Large intestine (tissue), 3 donors: Measurements from ENCODE around the gene SPRY2. TPM values are rescaled to one million over a fixed set of nuclear protein-coding genes. Genes with fewer than 3 reads are reported as not detected.

Experiments
- DNase-seq, 2 donors: peaks; one replicate each; pipeline versions ENCODE4 v3.0.0 to v3.0.0-alpha.2; 2013
- H3K27ac ChIP-seq: one replicate; pipeline ENCODE4 v1.5.1; 2013; ENCODE audit warnings: low read length
- H3K27me3 ChIP-seq: 2 replicates; pipeline ENCODE4 v1.6.1; 2013; ENCODE audit warnings: low read length; ENCODE audit not compliant: control insufficient read depth, insufficient read depth
- H3K36me3 ChIP-seq: 2 replicates; pipeline ENCODE4 v1.6.1; 2013; ENCODE audit warnings: low read length; ENCODE audit not compliant: control insufficient read depth, insufficient read depth
- H3K4me1 ChIP-seq: one replicate; pipeline ENCODE4 v1.6.1; 2013; ENCODE audit warnings: low read length; ENCODE audit not compliant: control insufficient read depth, insufficient read depth
- H3K4me3 ChIP-seq: one replicate; pipeline ENCODE4 v1.5.1; 2013; ENCODE audit warnings: low read length
- H3K9me3 ChIP-seq: one replicate; pipeline ENCODE4 v1.6.1; 2013; ENCODE audit warnings: mild to moderate bottlenecking, low read depth, low read length, moderate library complexity; ENCODE audit not compliant: control insufficient read depth
- WGBS: methylation state at CpG from one replicate; pipeline ENCODE4 v1.1.5; 2013; ENCODE audit warnings: low lambda C conversion rate; ENCODE audit not compliant: insufficient coverage; 5-methylcytosine and 5-hydroxymethylcytosine counted together
- polyA plus RNA-seq: library from polyadenylated mRNA; unstranded; fragments of 120-200 nt; gene quantifications from one replicate; pipeline ENCODE4 v1.2.1, GENCODE V29; 2013

SPRY2 gene
- polyA plus RNA-seq, 1 donor: 77.8 TPM

DNA sequence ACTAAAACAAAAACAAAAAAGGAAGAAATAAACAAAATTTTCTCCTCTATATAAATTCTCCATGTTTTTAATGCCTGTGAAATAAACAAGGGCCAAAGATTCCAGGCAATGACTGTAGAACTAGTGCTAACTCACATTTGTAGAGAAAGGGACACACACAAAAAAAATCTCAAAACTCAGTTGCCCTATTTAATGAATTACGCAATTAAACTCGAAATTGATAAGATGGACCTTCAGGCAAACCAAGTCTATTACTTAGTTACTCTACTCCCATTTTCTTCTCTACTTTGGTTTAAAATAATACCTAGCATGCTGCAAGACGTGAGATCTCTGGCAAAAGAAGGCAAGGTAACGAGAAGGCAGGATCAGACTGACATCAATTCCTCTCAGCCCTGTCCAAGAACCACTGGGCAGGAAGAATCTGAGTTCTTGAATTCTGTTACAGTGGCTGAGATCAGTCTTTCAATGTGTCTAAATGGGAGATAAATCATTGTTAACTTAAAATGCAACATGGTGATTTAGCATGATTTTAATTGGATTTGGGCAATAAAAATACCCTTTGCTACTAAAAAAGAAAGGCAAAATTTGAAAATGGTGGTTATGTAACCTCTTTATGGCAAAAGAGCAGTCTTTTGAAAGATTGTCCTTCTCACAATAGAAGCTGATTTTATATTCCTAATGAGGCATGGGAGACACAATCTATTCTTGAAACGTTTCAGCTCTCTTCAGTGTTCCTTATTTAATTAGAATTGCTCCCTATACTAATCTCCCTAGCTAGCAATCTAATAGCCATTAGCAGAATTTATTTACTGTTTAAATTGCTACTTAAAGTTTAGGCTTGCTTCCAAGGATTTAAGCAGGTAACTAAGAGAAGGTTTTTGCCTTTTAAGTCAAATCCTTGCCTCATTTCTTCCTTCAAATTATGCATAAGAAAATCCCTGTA lies 25.9 kb downstream of the SPRY2 start:
- H3K27me3 ChIP-seq: no peaks in the 10 kb centered on the region
- H3K4me1 ChIP-seq: no peaks in the 10 kb centered on the region
- H3K9me3 ChIP-seq: no peaks in the 10 kb centered on the region
- no peak overlapping the region for H3K27ac ChIP-seq
- DNase-seq: no peak
- no peaks in the 10 kb centered on the region for H3K36me3 ChIP-seq
- H3K4me3 ChIP-seq: no peak overlapping the region
- WGBS: 75% methylated on average over 2 of the region's 5 CpGs

GRCh38 chr13:80313668-80314256 lies 27.2 kb downstream of the SPRY2 start:
- no peaks in the 10 kb centered on the region for H3K36me3 ChIP-seq
- no peaks in the 10 kb centered on the region for H3K27me3 ChIP-seq
- H3K4me3 ChIP-seq: no peak overlapping the region
- H3K9me3 ChIP-seq: no peaks in the 10 kb centered on the region
- H3K27ac ChIP-seq: no peak overlapping the region
- H3K4me1 ChIP-seq: no peaks in the 10 kb centered on the region
- DNase-seq: no peak
- WGBS: no CpG with 5 or more reads among the region's 1 CpG

DNA sequence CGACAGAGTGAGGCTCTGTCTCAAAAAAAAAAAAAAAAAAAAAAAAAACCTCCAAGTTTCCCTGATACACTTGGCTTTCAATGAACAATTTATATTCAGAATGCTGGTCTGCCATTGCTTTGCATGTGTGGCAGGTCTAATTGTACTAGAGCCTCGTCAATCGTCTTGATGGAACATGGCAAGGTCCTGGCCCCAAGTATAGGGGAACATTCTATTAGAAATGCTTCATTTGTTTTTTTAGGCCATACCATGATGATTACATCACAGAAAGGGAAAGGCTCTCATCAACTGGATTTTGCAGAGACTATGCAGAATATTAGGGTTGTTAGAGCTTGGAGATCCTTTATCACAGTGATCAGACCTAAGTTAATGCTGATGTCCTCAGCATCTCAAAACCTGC lies 28.0 kb downstream of the SPRY2 start:
- no peak overlapping the region for H3K4me3 ChIP-seq
- H3K27ac ChIP-seq: no peak overlapping the region
- no CpG with 5 or more reads among the region's 3 CpGs for WGBS
- H3K4me1 ChIP-seq: no peaks in the 10 kb centered on the region
- no peak for DNase-seq
- H3K36me3 ChIP-seq: no peaks in the 10 kb centered on the region
- H3K9me3 ChIP-seq: no peaks in the 10 kb centered on the region
- H3K27me3 ChIP-seq: no peaks in the 10 kb centered on the region

DNA sequence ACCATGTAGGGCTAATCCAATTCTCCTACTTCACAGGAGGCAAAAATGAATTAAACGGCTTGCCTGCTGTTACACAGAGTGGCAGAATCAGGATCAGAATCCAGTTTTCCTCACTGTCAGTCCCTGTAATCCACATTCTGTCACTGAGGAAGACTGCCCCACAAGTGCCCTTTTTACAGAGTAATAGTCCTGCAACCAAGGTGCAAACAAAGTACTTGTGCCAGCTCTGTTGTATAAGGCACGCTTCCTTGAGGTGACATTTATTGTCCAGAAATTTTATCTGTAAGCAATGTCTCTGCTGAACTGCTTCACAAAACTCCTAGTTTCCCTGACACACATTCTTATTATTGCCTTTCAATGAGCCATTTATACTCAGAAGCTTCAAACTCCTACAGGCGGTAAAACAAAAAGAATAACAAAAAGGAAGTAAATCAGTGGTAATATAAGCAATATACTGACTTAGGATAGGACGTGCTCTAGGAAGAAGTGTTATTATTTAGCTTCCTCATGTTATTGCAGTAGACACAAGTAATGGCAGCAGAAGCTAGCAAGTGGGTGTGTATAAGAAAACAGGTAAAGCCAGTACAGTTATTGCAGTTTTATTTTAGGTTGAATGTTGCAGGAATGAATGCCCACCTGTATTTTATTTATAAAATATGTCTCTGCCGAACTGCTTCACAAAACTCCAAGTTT lies 28.8 kb downstream of the SPRY2 start:
- no peak for DNase-seq
- Histone ChIP-seq H3K36me3 (no peaks in the 10 kb centered on the region), H3K27ac (no peak overlapping the region), H3K4me1 (no peaks in the 10 kb centered on the region), H3K4me3 (no peak overlapping the region), H3K9me3 (no peaks in the 10 kb centered on the region), H3K27me3 (no peaks in the 10 kb centered on the region)
- WGBS: 83% methylated on average over 1 of the region's 5 CpGs

GRCh38 chr13:80309926-80310325 lies 31.0 kb downstream of the SPRY2 start:
- H3K27me3 ChIP-seq: no peaks in the 10 kb centered on the region
- DNase-seq: no peak
- H3K4me3 ChIP-seq: no peak overlapping the region
- 100% methylated on average over 1 of the region's 3 CpGs for WGBS
- H3K9me3 ChIP-seq: no peaks in the 10 kb centered on the region
- no peak overlapping the region for H3K27ac ChIP-seq
- no peaks in the 10 kb centered on the region for H3K36me3 ChIP-seq
- no peaks in the 10 kb centered on the region for H3K4me1 ChIP-seq

- Histone ChIP-seq H3K4me1 (no peaks in the 10 kb centered on the region), H3K36me3 (no peaks in the 10 kb centered on the region), H3K27me3 (no peaks in the 10 kb centered on the region), H3K4me3 (no peak overlapping the region), H3K9me3 (no peaks in the 10 kb centered on the region), H3K27ac (no peak overlapping the region)
- no peak for DNase-seq
- WGBS: no CpG with 5 or more reads among the region's 9 CpGs
These were observed 33.4 kb downstream of the SPRY2 start for GRCh38 chr13:80307401-80307987.

GRCh38 chr13:80306337-80306972 lies 34.5 kb downstream of the SPRY2 start:
- Histone ChIP-seq H3K36me3 (no peaks in the 10 kb centered on the region), H3K27me3 (no peaks in the 10 kb centered on the region), H3K4me3 (no peak overlapping the region), H3K27ac (no peak overlapping the region), H3K9me3 (no peaks in the 10 kb centered on the region), H3K4me1 (no peaks in the 10 kb centered on the region)
- DNase-seq: no peak
- 75% methylated on average over 1 of the region's 3 CpGs for WGBS

DNA sequence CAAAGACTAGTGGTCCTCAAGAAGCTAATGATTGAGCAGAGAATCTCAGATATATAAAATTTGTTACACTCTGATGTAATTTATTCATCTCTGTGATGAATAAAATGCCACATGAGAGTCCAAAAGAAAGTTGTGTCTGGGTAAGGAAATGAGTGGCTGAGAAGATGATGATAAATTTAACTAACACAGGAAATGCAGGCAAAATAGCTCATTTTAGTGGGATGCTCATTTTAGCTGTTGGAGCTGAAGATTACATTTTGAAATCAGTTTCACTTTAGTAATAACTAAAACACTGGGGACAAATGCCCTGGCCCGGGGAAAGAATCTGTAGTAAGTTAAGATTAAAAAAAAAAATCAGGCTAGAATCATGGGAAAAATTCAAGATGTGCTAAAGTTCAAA lies 35.2 kb downstream of the SPRY2 start:
- Histone ChIP-seq H3K9me3 (no peaks in the 10 kb centered on the region), H3K4me3 (no peak overlapping the region), H3K36me3 (no peaks in the 10 kb centered on the region), H3K27ac (no peak overlapping the region), H3K27me3 (no peaks in the 10 kb centered on the region), H3K4me1 (no peaks in the 10 kb centered on the region)
- 14% methylated on average over 1 of the region's 1 CpG for WGBS
- no peak for DNase-seq

DNA sequence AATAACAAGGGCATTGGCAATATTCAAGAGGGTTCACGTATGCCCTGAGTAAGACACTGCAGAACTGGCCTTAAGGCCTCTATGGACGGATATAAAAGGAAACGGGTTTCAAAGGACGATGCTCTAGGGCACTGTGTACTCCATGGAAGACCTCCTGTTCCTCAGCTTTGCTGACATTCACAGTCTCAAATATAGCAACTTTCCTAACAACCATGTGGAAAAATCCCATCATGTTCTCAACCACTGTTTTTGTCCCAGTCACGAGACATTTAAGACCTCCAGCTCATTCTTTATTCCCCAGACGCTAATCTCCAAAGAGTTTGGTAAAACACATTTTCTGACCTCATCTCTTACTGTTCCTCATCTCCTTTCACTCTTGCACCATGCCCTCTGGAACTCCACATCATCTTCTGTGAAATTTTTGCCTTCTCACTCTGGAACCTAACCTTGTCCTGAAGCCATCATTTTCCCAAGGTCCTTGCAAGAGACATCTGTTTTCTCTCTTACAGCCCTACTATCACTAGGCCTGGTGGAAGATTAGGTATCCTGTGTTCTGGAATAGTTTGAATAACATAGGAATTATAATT lies 37.6 kb downstream of the SPRY2 start:
- no peak overlapping the region for H3K4me3 ChIP-seq
- H3K9me3 ChIP-seq: no peaks in the 10 kb centered on the region
- no peaks in the 10 kb centered on the region for H3K4me1 ChIP-seq
- H3K27ac ChIP-seq: no peak overlapping the region
- DNase-seq: no peak
- 100% methylated on average over 1 of the region's 6 CpGs for WGBS
- H3K36me3 ChIP-seq: no peaks in the 10 kb centered on the region
- no peaks in the 10 kb centered on the region for H3K27me3 ChIP-seq

GRCh38 chr13:80299046-80299445 lies 41.9 kb downstream of the SPRY2 start:
- no peaks in the 10 kb centered on the region for H3K27me3 ChIP-seq
- H3K4me3 ChIP-seq: no peak overlapping the region
- H3K9me3 ChIP-seq: no peaks in the 10 kb centered on the region
- no peak for DNase-seq
- no peak overlapping the region for H3K27ac ChIP-seq
- no peaks in the 10 kb centered on the region for H3K4me1 ChIP-seq
- H3K36me3 ChIP-seq: no peaks in the 10 kb centered on the region
